Vagina (tissue), 2 donors: ENCODE measurements around the gene MAD1L1.

Experiments used
- CTCF ChIP-seq, 3 experiments: fragments of 450-650 bp in 2 of 3; fragments of 200-600 bp in 1 of 3; sonication (generic) in 1 of 3; IDR thresholded peaks; one replicate each; pipeline ENCODE4 v1.5.1; 2017 to 2019; ENCODE audit warnings: antibody characterized with exemption in 3 of 3, mild to moderate bottlenecking in 2 of 3, moderate library complexity in 2 of 3
- POLR2A ChIP-seq, 2 donors: fragments of 450-650 bp; IDR thresholded peaks; one replicate each; pipeline ENCODE4 v1.6.1; 2017; ENCODE audit warnings: antibody characterized with exemption in 2 of 2, mild to moderate bottlenecking in 2 of 2, moderate library complexity in 2 of 2
- POLR2AphosphoS5 ChIP-seq, 2 donors: sonication (generic); formaldehyde crosslinking; IDR thresholded peaks; one replicate each; pipeline ENCODE4 v1.9.0; 2017; ENCODE audit warnings: antibody characterized with exemption in 2 of 2, mild to moderate bottlenecking in 2 of 2, low read depth in 1 of 2; ENCODE audit not compliant: insufficient read depth in 1 of 2

- TF ChIP-seq CTCF (IDR thresholded peaks at IDR 0.05): no peak
- TF ChIP-seq POLR2A (IDR thresholded peaks at IDR 0.05): no peak
- TF ChIP-seq POLR2AphosphoS5 (IDR thresholded peaks at IDR 0.05; ENCODE audit: insufficient read depth in 1 of 2, low read depth in 1 of 2): no peak
Observed at GRCh38 chr7:1814089-1814811, 418.5 kb downstream of the MAD1L1 start.
